GM12892 (cell line): ENCODE data around the gene ECPAS.

Source experiments
- POLR2A ChIP-seq: IDR thresholded peaks from 2 replicates; pipeline ENCODE4 v1.6.1; 2011; ENCODE audit warnings: low read depth, low read length, control low read depth
- POLR2AphosphoS5 ChIP-seq: IDR thresholded peaks from 2 replicates; pipeline ENCODE4 v1.6.1; 2011; ENCODE audit warnings: low read depth, low read length, control low read depth

GRCh38 chr9:111407813-111408212 lies 76.4 kb downstream of the ECPAS start:
- no peak for TF ChIP-seq POLR2AphosphoS5
- no peak for TF ChIP-seq POLR2A
